Right forelimb (tissue), 1 donor: ENCODE results near the gene SEC14L3.

Experiments
- DNase-seq: peaks from one replicate; pipeline ENCODE4 v3.0.0-alpha.2; 2018

Gene SEC14L3

GRCh38 chr22:30471616-30472318 is at the start of gene SEC14L3:
Gene SEC14L3, minus strand, starts transcription at chr22:30472017. Its CDS starts 59 bp downstream, at chr22:30471958.
- DNase-seq, result no peak

DNA sequence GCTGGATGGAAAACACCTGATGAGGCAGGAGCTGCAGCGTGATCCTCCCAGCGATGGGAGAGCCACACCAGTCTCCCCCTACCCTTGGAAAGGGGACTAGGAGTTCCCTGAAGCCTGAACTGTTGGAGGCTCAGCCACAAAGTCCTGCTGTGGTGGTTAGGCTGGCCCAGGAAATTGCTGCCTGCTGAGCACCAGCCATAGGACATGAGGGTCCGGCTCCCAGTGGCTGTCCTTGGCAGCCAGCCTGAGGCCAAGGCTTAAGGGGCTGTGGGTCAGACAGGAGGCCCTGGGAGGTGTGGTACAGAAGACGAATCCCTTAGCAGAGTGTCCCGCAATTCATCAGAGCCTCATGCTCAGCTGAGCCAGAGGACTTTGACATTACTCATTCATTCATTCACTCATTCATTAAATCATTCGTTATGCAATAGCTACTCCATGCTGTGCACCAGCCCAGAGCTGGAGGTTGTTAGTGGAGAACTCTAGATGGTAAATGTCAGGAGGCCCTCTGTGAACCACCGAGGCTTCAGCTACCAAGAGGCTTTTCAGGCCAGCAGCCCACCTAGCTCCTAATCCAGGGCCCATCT is 48.1 kb upstream of the SEC14L3 start:
- DNase-seq, result no peak

- no peak for DNase-seq
These were observed 44.9 kb upstream of the SEC14L3 start for GRCh38 chr22:30516731-30517130.

DNA sequence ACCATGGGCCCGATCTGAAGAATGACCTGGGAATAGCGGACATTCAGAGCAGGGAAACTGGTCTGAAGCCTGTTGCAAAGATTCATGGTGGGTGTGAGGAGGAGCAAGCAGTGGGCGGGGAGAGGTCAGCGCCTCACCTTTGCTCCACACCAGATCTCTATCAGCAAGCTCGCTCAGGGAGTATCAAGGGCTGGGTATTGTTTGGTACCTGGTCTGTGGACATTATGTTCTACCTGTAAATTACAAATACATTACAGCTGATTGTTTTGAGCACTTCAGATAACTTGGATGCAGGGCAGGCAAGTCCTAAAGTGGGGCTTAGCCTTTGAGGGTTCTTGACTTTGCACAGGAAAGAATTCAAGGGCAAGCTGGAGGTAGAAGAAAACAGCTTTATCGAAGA is 44.5 kb upstream of the SEC14L3 start:
- DNase-seq, result no peak

DNA sequence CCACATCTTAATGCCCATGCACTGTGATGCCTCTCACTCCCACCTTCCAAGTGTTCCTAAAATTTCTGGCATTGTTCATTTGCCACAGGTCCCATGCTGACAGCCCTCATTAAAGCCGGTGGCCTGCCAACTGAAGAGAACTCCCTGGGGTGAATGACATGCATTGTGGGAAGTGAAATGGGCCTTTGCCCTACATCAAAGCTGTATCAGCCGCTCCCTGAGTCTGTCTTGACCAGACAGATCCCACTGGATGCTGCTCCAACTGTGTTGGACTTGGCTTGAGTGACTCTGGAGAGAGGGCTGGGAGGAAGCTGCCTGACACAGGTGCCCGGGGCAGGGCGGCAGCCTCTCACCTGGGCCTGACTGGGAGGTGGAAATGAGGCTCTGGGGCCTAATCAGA is 42.4 kb upstream of the SEC14L3 start:
- DNase-seq, result no peak

- DNase-seq, result no peak
These were observed 41.6 kb upstream of the SEC14L3 start for GRCh38 chr22:30513462-30513861.

- DNase-seq, result no peak
These were observed 40.1 kb upstream of the SEC14L3 start for GRCh38 chr22:30511911-30512310.

- no peak for DNase-seq
These were observed 39.3 kb upstream of the SEC14L3 start for GRCh38 chr22:30511109-30511508.

- DNase-seq, result no peak
These were observed 36.4 kb upstream of the SEC14L3 start for GRCh38 chr22:30508216-30508615.

GRCh38 chr22:30507670-30508069 is 35.9 kb upstream of the SEC14L3 start:
- DNase-seq, result no peak

GRCh38 chr22:30506507-30506968 is 34.7 kb upstream of the SEC14L3 start:
- DNase-seq, result no peak

DNA sequence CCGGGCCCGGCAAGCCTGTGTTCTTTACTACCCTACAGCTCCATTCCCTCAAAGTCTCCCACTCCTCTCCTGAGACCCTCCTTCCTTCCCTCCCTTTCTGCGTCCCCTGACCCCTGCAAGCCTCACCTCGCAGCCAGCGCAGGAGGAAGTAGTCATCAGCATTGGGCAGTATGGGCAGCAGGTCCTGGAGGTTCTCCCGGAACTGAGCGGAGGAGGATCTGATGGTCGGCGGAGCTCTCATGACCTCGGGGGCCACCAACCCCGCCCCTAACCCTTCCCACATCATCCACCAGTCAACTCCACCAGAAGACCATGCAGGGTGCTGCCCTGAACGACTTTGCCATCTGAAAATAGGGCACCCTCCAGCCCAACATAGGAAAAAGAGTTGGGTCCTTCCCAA is 31.7 kb upstream of the SEC14L3 start:
- DNase-seq, result no peak

DNA sequence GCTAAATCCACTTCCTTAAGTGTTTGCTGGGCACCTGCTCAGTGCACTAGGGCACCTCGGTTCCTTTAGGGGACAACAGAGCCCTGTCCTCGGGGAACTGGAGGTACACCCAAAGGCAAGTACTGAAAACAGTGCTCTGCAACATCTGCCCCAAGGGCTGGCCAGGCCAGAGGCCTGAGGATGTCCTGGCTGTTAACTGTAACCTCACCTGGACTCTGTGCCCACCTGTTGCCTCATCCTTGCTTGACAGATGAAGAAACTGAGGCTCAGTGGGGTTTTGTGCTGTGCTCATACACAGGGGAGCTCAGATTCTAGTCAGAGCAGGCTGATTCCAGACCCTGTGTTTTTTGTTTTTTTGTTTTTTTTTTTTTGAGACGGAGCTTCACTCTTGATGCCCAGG is 31.1 kb upstream of the SEC14L3 start:
- DNase-seq, result no peak

- no peak for DNase-seq
These were observed 30.3 kb upstream of the SEC14L3 start for GRCh38 chr22:30502153-30502552.

- DNase-seq, result no peak
These were observed 28.8 kb upstream of the SEC14L3 start for GRCh38 chr22:30500628-30501027.

GRCh38 chr22:30497466-30498150 is 25.8 kb upstream of the SEC14L3 start:
- DNase-seq, result no peak

DNA sequence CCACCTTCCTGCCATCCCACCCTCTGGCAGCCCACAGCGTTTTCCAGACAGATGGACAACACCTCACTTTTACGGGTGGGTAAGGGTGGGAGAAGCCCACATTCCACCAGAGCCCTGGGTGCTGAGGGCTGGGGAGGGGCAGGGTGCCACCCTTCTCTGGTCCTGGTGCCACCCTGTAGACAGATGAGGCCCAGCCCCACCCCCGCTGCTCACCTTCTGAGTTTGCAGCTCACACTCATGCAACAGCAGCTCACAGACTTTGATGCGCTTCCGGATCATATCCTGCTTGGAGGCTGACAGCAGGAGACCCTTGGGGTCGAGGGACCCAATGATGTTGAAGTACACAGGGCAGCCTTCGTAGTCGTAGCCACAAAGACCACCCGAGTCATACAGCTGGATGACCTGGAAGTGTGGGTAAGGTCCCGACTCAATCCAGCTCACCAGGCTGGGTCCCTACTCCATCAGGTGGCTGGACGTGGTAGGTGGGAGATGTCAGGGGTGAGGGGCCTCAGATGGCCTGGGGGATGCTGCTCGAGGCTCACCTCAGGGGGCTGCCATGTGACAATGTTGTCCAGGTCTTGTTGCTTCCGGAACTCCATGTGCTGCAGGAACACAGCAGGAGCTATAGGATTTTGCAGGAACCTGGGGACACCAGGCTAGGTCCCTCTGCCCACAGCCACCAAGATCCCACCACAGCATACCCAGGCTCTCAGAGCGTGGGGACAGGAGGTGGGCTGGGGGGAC is 23.4 kb upstream of the SEC14L3 start:
- DNase-seq, result no peak

DNA sequence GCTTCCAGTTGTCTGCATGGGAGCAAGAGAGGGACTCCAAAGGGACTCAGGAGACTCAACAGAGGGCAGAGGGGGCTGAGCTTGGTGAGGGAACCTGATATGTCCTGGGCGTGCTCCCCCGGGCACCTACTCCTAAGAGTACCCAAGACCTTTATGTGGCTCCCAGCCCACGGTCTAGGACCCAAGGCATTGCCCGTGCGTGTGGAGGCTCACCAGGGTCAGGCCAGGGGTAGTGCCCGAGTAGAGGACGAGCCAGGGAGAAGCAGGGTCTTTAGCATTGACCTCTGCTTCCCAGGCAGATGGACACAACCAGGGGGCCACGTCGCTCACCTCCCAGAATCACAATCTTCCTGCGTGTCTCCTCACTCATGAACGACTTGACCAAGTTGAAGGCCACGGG is 20.3 kb upstream of the SEC14L3 start:
- DNase-seq, result no peak

- DNase-seq, result no peak
These were observed 19.6 kb upstream of the SEC14L3 start for GRCh38 chr22:30491381-30491780.

- DNase-seq, result no peak
These were observed 18.6 kb upstream of the SEC14L3 start for GRCh38 chr22:30490399-30490798.

DNA sequence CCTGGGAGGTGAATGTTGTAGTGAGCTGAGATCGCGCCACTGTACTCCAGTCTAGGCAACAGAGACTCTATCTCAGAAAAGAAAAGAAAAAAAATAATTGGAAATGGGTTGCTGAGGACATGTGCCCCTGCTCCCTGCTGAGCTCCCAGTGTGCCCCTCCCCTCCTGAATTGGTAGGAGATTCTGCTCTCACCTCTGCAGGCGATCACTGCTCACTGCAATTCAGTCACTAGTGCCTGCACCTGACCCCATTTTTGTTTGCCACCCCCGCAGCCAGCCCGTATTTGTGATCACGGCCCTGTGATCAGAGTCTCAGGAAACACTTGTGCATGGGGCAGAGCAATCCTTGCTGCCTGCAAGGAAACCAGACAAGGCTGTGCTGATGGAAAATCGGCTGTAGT is 16.3 kb upstream of the SEC14L3 start:
- no peak for DNase-seq

DNA sequence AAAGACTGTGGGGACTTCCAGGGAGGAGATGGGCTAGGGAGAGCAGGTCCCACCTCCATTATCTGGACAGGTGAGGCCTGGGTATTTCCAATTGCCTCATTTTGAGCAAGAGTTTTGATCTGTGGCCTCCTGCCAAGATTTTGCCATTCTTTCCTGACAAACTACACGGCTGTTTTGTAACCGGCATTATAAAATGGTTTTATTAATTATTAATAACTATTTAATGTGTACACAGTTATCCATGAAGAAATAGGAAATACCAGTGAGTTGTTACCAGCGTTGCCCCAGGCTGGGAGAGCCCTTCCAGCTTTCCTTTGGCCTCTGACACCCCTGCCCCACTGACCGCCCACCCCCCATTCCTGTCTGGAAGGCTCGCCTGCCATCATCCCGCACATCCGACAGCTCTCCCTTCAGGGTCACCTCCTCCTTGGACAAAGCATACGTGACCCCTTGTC is 14.9 kb upstream of the SEC14L3 start:
- no peak for DNase-seq

DNA sequence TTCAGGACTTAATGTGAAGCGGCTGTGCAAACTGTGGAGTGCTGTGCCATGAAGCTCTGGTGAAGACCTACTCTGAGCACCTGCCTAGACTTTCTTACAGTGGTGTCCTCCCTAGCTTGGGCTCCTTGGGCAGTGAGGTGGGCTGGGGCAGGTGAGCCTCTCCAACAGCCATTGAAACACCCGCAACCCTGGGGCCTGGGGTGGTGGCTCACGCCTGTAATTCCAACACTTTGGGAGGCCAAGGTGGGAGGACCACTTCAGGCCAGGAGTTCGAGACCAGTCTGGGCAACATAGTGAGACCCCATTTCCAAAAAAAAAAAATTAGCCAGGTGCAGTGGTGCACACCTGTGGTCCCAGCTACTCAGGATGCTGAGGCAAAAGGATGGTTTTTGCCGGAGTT is 14.3 kb upstream of the SEC14L3 start:
- DNase-seq, result no peak
